HEK293 (cell line): ENCODE results near the gene NIPSNAP3A.

Source experiments
- CTCF ChIA-PET: fragments of 350-600 bp; formaldehyde crosslinking; extraction: SDS; loops from one replicate; lab custom pipeline; 2021; ENCODE audit warnings: antibody characterized with exemption; lab: Yijun Ruan, JAX
- POLR2A ChIA-PET: fragments of 300-600 bp; formaldehyde crosslinking; extraction: SDS; loops from one replicate; lab custom pipeline; 2020; ENCODE audit warnings: antibody characterized with exemption, inconsistent platforms; lab: Yijun Ruan, JAX
- H3K27ac ChIP-seq: fragments of 200-500 bp; sonication (Bioruptor generic); 2 replicates; pipeline ENCODE4 v1.5.1; 2014; ENCODE audit warnings: low read depth, low read length, control low read depth, inconsistent platforms; ENCODE audit errors: extremely low read depth
- H3K36me3 ChIP-seq, 2 experiments: fragments of 200-500 bp in 1 of 2; sonication (Bioruptor generic) in 1 of 2; 1 replicate in 1 of 2; 2 replicates in 1 of 2; pipeline ENCODE4 v1.5.1; 2014 to 2017; ENCODE audit warnings: inconsistent platforms in 2 of 2, low read length in 2 of 2; ENCODE audit not compliant: control insufficient read depth in 2 of 2, insufficient read depth in 1 of 2
- H3K4me1 ChIP-seq: fragments of 200-500 bp; sonication (Bioruptor generic); 2 replicates; pipeline ENCODE4 v1.5.1; 2014; ENCODE audit warnings: mild to moderate bottlenecking, low read length, inconsistent platforms; ENCODE audit not compliant: control insufficient read depth, insufficient read depth
- H3K4me3 ChIP-seq: 2 replicates; pipeline ENCODE4 v1.5.1; 2011; ENCODE audit warnings: low read depth, mild to moderate bottlenecking, control low read depth, low read length, moderate library complexity
- H3K9me3 ChIP-seq: fragments of 200-500 bp; sonication (Bioruptor generic); 2 replicates; pipeline ENCODE4 v1.5.1; 2014; ENCODE audit warnings: low read depth, low read length, inconsistent platforms; ENCODE audit not compliant: control insufficient read depth, insufficient read depth
- GLIS2 ChIP-seq: fragments of 450-650 bp; formaldehyde crosslinking; IDR thresholded peaks from 2 replicates; pipeline ENCODE4 v1.5.1; 2016; ENCODE audit warnings: missing biosample characterization, missing genetic modification characterization
- KLF1 ChIP-seq: fragments of 450-650 bp; formaldehyde crosslinking; IDR thresholded peaks from 2 replicates; pipeline ENCODE4 v1.5.1; 2016; ENCODE audit warnings: missing biosample characterization, missing genetic modification characterization
- KLF10 ChIP-seq: fragments of 450-650 bp; IDR thresholded peaks from 2 replicates; pipeline ENCODE4 v1.5.1; 2018; ENCODE audit warnings: missing biosample characterization, mild to moderate bottlenecking, missing genetic modification characterization
- KLF17 ChIP-seq: fragments of 450-650 bp; formaldehyde crosslinking; IDR thresholded peaks from 2 replicates; pipeline ENCODE4 v1.5.1; 2016; ENCODE audit warnings: missing biosample characterization, missing genetic modification characterization
- KLF8 ChIP-seq: fragments of 450-650 bp; formaldehyde crosslinking; IDR thresholded peaks from 2 replicates; pipeline ENCODE4 v1.5.1; 2016; ENCODE audit warnings: missing biosample characterization, missing genetic modification characterization
- SP3 ChIP-seq: fragments of 450-650 bp; formaldehyde crosslinking; IDR thresholded peaks from 2 replicates; pipeline ENCODE4 v1.5.1; 2016; ENCODE audit warnings: missing biosample characterization, missing genetic modification characterization
- YY1 ChIP-seq: fragments of 450-650 bp; formaldehyde crosslinking; IDR thresholded peaks from 2 replicates; pipeline ENCODE4 v1.5.1; 2018; ENCODE audit warnings: missing biosample characterization, missing genetic modification characterization
- ZBTB10 ChIP-seq: fragments of 450-650 bp; formaldehyde crosslinking; IDR thresholded peaks from 2 replicates; pipeline ENCODE4 v1.5.1; 2016; ENCODE audit warnings: missing biosample characterization, missing genetic modification characterization
- ZBTB20 ChIP-seq: fragments of 450-650 bp; formaldehyde crosslinking; IDR thresholded peaks from 2 replicates; pipeline ENCODE4 v1.5.1; 2016; ENCODE audit warnings: missing biosample characterization, missing genetic modification characterization
- ZBTB7A ChIP-seq: fragments of 450-650 bp; formaldehyde crosslinking; IDR thresholded peaks from 2 replicates; pipeline ENCODE4 v1.5.1; 2016; ENCODE audit warnings: low read depth, missing biosample characterization, missing genetic modification characterization
- ZNF112 ChIP-seq: fragments of 450-650 bp; formaldehyde crosslinking; IDR thresholded peaks from 2 replicates; pipeline ENCODE4 v1.5.0; 2017; ENCODE audit warnings: missing biosample characterization, missing genetic modification characterization
- ZNF175 ChIP-seq: fragments of 450-650 bp; formaldehyde crosslinking; IDR thresholded peaks from 2 replicates; pipeline ENCODE4 v1.5.1; 2016; ENCODE audit warnings: missing biosample characterization, missing genetic modification characterization
- ZNF398 ChIP-seq: fragments of 450-650 bp; formaldehyde crosslinking; IDR thresholded peaks from 2 replicates; pipeline ENCODE4 v1.5.1; 2017; ENCODE audit warnings: missing biosample characterization, missing genetic modification characterization
- ZNF48 ChIP-seq: fragments of 450-650 bp; formaldehyde crosslinking; IDR thresholded peaks from 2 replicates; pipeline ENCODE4 v1.5.1; 2016; ENCODE audit warnings: missing biosample characterization, missing genetic modification characterization
- ZNF610 ChIP-seq: fragments of 450-650 bp; formaldehyde crosslinking; IDR thresholded peaks from 2 replicates; pipeline ENCODE4 v1.5.1; 2016; ENCODE audit warnings: missing biosample characterization, missing genetic modification characterization, borderline replicate concordance
- ZNF624 ChIP-seq: fragments of 450-650 bp; formaldehyde crosslinking; IDR thresholded peaks from 2 replicates; pipeline ENCODE4 v1.5.1; 2017; ENCODE audit warnings: missing biosample characterization, missing genetic modification characterization
- ZNF777 ChIP-seq: fragments of 450-650 bp; formaldehyde crosslinking; IDR thresholded peaks from 2 replicates; pipeline ENCODE4 v1.5.1; 2017; ENCODE audit warnings: missing biosample characterization, missing genetic modification characterization, borderline replicate concordance
- ZXDB ChIP-seq: fragments of 450-650 bp; formaldehyde crosslinking; IDR thresholded peaks from 2 replicates; pipeline ENCODE4 v1.5.1; 2016; ENCODE audit warnings: missing biosample characterization, missing genetic modification characterization
- TF ChIP-seq, protein P1 (sequence below): fragments of 450-650 bp; formaldehyde crosslinking; IDR thresholded peaks from 2 replicates; pipeline ENCODE4 v1.5.1; 2016; ENCODE audit warnings: missing biosample characterization, missing genetic modification characterization
- TF ChIP-seq, protein P2 (sequence below): fragments of 450-650 bp; formaldehyde crosslinking; IDR thresholded peaks from 2 replicates; pipeline ENCODE4 v1.5.1; 2016; ENCODE audit warnings: missing biosample characterization, missing genetic modification characterization
- TF ChIP-seq, protein P3 (sequence below): fragments of 450-650 bp; formaldehyde crosslinking; IDR thresholded peaks from 2 replicates; pipeline ENCODE4 v1.5.0; 2017; ENCODE audit warnings: missing biosample characterization, missing genetic modification characterization, borderline replicate concordance
- TF ChIP-seq, protein P4 (sequence below): fragments of 450-650 bp; formaldehyde crosslinking; IDR thresholded peaks from 2 replicates; pipeline ENCODE4 v1.5.1; 2016; ENCODE audit warnings: missing biosample characterization, missing genetic modification characterization

Gene NIPSNAP3A

GRCh38 chr9:104747565-104748358 is at the start of gene NIPSNAP3A:
Gene NIPSNAP3A (plus strand): TSS chr9:104747683. CDS start chr9:104747793, 110 bp downstream.
- no peaks in the 10 kb centered on the region for H3K4me1 ChIP-seq
- peak within 1 kb of the TSS; percentile 93 for H3K4me3 ChIP-seq
- CTCF ChIA-PET: interaction anchor here (0.8 to 0.9 kb wide), 3 partner anchors 8 to 409 kb away, joined by 3 to 6 read pairs (median 4); no protein-coding TSS in a partner anchor
- POLR2A ChIA-PET: interaction anchor here (0.9 to 1.9 kb wide), 6 partner anchors 15 to 654 kb away, joined by 3 to 5 read pairs (median 4); partner anchors contain the start of genes NIPSNAP3B and SMC2
- H3K36me3 ChIP-seq: peaks cover 0 to 13% of the 10 kb centered on the region in 2 experiments; a peak in 1 of 3 replicates
- H3K9me3 ChIP-seq: no peaks in the 10 kb centered on the region
- peak within 1 kb of the TSS; percentile 57 for H3K27ac ChIP-seq
- TF ChIP-seq KLF1 (peak; percentile 65; the same call in 1 of the 2 replicates), GLIS2 (tag by site-specific recombination) (peak; percentile 60), ZNF48 (tag by site-specific recombination) (no peak), ZNF398 (tag by site-specific recombination) (peak; percentile 70), ZNF624 (no peak), ZBTB7A (no peak), ZXDB (tag by site-specific recombination) (peak; percentile 52; the same call in 1 of the 2 replicates), ZNF175 (tag by site-specific recombination) (no peak), YY1 (tag by site-specific recombination) (0 out of 2 replicates have a peak, but pooled peaks have one; percentile 37), KLF10 (tag by site-specific recombination) (peak; percentile 79), ZNF112 (tag by site-specific recombination) (no peak), KLF8 (tag by site-specific recombination) (0 out of 2 replicates have a peak, but pooled peaks have one; percentile 78), KLF17 (tag by site-specific recombination) (0 out of 2 replicates have a peak, but pooled peaks have one; percentile 34), SP3 (tag by site-specific recombination) (peak; percentile 48), ZNF777 (tag by site-specific recombination) (peak; percentile 48; the same call in 1 of the 2 replicates), ZBTB10 (tag by site-specific recombination) (peak; percentile 98), ZBTB20 (tag by site-specific recombination) (peak; percentile 96), ZNF610 (tag by site-specific recombination) (peak; percentile 33; the same call in 1 of the 2 replicates)
- TF ChIP-seq, protein P1, sequence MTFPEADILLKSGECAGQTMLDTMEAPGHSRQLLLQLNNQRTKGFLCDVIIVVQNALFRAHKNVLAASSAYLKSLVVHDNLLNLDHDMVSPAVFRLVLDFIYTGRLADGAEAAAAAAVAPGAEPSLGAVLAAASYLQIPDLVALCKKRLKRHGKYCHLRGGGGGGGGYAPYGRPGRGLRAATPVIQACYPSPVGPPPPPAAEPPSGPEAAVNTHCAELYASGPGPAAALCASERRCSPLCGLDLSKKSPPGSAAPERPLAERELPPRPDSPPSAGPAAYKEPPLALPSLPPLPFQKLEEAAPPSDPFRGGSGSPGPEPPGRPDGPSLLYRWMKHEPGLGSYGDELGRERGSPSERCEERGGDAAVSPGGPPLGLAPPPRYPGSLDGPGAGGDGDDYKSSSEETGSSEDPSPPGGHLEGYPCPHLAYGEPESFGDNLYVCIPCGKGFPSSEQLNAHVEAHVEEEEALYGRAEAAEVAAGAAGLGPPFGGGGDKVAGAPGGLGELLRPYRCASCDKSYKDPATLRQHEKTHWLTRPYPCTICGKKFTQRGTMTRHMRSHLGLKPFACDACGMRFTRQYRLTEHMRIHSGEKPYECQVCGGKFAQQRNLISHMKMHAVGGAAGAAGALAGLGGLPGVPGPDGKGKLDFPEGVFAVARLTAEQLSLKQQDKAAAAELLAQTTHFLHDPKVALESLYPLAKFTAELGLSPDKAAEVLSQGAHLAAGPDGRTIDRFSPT (tag by site-specific recombination): peak; percentile 13; the same call in 1 of the 2 replicates
- TF ChIP-seq, protein P2, sequence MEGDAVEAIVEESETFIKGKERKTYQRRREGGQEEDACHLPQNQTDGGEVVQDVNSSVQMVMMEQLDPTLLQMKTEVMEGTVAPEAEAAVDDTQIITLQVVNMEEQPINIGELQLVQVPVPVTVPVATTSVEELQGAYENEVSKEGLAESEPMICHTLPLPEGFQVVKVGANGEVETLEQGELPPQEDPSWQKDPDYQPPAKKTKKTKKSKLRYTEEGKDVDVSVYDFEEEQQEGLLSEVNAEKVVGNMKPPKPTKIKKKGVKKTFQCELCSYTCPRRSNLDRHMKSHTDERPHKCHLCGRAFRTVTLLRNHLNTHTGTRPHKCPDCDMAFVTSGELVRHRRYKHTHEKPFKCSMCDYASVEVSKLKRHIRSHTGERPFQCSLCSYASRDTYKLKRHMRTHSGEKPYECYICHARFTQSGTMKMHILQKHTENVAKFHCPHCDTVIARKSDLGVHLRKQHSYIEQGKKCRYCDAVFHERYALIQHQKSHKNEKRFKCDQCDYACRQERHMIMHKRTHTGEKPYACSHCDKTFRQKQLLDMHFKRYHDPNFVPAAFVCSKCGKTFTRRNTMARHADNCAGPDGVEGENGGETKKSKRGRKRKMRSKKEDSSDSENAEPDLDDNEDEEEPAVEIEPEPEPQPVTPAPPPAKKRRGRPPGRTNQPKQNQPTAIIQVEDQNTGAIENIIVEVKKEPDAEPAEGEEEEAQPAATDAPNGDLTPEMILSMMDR (tag by site-specific recombination): peak; percentile 54; the same call in 1 of the 2 replicates
- TF ChIP-seq, protein P3, sequence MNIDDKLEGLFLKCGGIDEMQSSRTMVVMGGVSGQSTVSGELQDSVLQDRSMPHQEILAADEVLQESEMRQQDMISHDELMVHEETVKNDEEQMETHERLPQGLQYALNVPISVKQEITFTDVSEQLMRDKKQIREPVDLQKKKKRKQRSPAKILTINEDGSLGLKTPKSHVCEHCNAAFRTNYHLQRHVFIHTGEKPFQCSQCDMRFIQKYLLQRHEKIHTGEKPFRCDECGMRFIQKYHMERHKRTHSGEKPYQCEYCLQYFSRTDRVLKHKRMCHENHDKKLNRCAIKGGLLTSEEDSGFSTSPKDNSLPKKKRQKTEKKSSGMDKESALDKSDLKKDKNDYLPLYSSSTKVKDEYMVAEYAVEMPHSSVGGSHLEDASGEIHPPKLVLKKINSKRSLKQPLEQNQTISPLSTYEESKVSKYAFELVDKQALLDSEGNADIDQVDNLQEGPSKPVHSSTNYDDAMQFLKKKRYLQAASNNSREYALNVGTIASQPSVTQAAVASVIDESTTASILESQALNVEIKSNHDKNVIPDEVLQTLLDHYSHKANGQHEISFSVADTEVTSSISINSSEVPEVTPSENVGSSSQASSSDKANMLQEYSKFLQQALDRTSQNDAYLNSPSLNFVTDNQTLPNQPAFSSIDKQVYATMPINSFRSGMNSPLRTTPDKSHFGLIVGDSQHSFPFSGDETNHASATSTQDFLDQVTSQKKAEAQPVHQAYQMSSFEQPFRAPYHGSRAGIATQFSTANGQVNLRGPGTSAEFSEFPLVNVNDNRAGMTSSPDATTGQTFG: no peak
- TF ChIP-seq, protein P4, sequence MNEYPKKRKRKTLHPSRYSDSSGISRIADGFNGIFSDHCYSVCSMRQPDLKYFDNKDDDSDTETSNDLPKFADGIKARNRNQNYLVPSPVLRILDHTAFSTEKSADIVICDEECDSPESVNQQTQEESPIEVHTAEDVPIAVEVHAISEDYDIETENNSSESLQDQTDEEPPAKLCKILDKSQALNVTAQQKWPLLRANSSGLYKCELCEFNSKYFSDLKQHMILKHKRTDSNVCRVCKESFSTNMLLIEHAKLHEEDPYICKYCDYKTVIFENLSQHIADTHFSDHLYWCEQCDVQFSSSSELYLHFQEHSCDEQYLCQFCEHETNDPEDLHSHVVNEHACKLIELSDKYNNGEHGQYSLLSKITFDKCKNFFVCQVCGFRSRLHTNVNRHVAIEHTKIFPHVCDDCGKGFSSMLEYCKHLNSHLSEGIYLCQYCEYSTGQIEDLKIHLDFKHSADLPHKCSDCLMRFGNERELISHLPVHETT (tag by site-specific recombination): no peak
